Smooth muscle cell (in vitro differentiated cells): ENCODE data around the gene OPTN. TPM values are rescaled to one million over a fixed set of nuclear protein-coding genes. Genes with fewer than 3 reads are reported as not detected.
"Not testable (repeated sequence)": the region's sequence is repeated elsewhere in the genome, so short reads cannot be mapped to it uniquely, and the experiment has no call there.

Experiments used
- DNase-seq: peaks from one replicate; lab custom pipeline; 2025; ENCODE audit not compliant: unreplicated experiment; lab: John Stamatoyannopoulos, UW
- H2AFZ ChIP-seq: fragments of 200-600 bp; sonication (generic); 2 replicates; pipeline ENCODE4 v1.6.0; 2016; ENCODE audit warnings: antibody characterized with exemption, low read depth, mild to moderate bottlenecking
- H3F3A ChIP-seq: fragments of 200-600 bp; sonication (generic); 2 replicates; pipeline ENCODE4 v1.6.0; 2017; ENCODE audit warnings: antibody characterized with exemption, low read depth
- H3K27ac ChIP-seq: fragments of 200-600 bp; sonication (generic); 2 replicates; pipeline ENCODE4 v1.5.1; 2016; ENCODE audit warnings: low read depth, mild to moderate bottlenecking
- H3K27me3 ChIP-seq: fragments of 200-600 bp; sonication (generic); 2 replicates; pipeline ENCODE4 v1.6.1; 2016; ENCODE audit warnings: low read depth, mild to moderate bottlenecking
- H3K36me3 ChIP-seq: fragments of 200-600 bp; sonication (generic); 2 replicates; pipeline ENCODE4 v1.5.1; 2016; ENCODE audit warnings: low read depth
- H3K4me1 ChIP-seq: fragments of 200-600 bp; sonication (generic); 2 replicates; pipeline ENCODE4 v1.5.1; 2016; ENCODE audit warnings: low read depth
- H3K4me2 ChIP-seq: fragments of 200-600 bp; sonication (generic); 2 replicates; pipeline ENCODE4 v1.6.0; 2016; ENCODE audit warnings: mild to moderate bottlenecking
- H3K4me3 ChIP-seq: fragments of 200-600 bp; sonication (generic); 2 replicates; pipeline ENCODE4 v1.5.1; 2016; ENCODE audit warnings: mild to moderate bottlenecking
- H3K79me2 ChIP-seq: fragments of 200-600 bp; sonication (generic); 2 replicates; pipeline ENCODE4 v1.6.0; 2016; ENCODE audit warnings: low read depth, mild to moderate bottlenecking
- H3K9ac ChIP-seq: fragments of 200-600 bp; sonication (generic); 2 replicates; pipeline ENCODE4 v1.6.0; 2016; ENCODE audit warnings: low read depth
- H3K9me3 ChIP-seq: fragments of 200-600 bp; sonication (generic); replicated peaks from 2 replicates; pipeline ENCODE4 v1.5.1; 2016; ENCODE audit warnings: low read depth
- H4K20me1 ChIP-seq: fragments of 200-600 bp; sonication (generic); 2 replicates; pipeline ENCODE4 v1.6.0; 2016; ENCODE audit warnings: low read depth
- WGBS: methylation state at CpG from one replicate; pipeline ENCODE4 v1.1.7; 2016; ENCODE audit warnings: low lambda C conversion rate; 5-methylcytosine and 5-hydroxymethylcytosine counted together
- polyA plus RNA-seq: library from polyadenylated mRNA; unstranded; fragments of >200 nt; fragmentation: Nextera tagmentation; extraction: Ambion mirVana; gene quantifications from 2 replicates; pipeline ENCODE4 v1.2.1, GENCODE V29; 2016
- total RNA-seq: library from RNA; depleted of rRNA; stranded (reverse); fragments of >200 nt; gene quantifications from 2 replicates; pipeline ENCODE4 v1.2.3, GENCODE V29; 2014
- TF ChIP-seq, protein P1 (sequence below): fragments of 200-600 bp; sonication (generic); IDR thresholded peaks from 2 replicates; pipeline ENCODE4 v1.5.1; 2017; ENCODE audit warnings: borderline replicate concordance, mild to moderate bottlenecking, antibody characterized with exemption; ENCODE audit not compliant: insufficient read depth, poor library complexity, severe bottlenecking

The OPTN gene
- total and polyA plus RNA-seq, 2 experiments from 2014 or later, result 43.7 to 83.0 TPM

DNA sequence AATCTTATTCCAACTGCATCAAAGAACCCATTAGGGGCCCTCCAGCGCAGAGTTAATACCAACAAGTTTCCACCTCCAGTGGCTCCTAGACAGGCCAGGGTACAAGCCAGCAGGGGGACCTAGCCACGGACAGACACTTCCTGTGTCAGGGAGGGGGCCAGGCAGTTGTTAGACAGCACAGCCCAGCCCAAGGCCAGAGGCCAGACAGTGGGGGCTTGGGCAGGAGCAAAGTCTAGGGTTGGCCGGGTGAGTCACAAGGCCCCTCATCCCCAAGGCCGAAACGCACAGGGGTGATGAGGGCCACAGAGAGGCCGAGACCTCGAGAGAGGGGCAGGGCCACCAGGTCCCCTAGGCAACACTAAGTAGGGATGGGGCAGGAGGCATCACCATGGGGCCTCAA is 19.3 kb upstream of the OPTN start:
- Histone ChIP-seq H2AFZ (peak overlapping the region; percentile 85), H3K27me3 (no peaks in the 10 kb centered on the region), H3K4me1 (peaks cover 23% of the 10 kb centered on the region), H3K36me3 (no peaks in the 10 kb centered on the region), H4K20me1 (no peaks in the 10 kb centered on the region), H3K4me2 (peak overlapping the region; percentile 85), H3F3A (peaks cover 9% of the 10 kb centered on the region), H3K9me3 (no peaks in the 10 kb centered on the region), H3K79me2 (no peaks in the 10 kb centered on the region), H3K27ac (peak overlapping the region; percentile 98), H3K4me3 (no peak overlapping the region), H3K9ac (peak overlapping the region; percentile 90)
- no peak for DNase-seq
- whole genome bisulfite sequencing, result 47% methylated on average over 7 of the region's 7 CpGs
- TF ChIP-seq, protein P1, sequence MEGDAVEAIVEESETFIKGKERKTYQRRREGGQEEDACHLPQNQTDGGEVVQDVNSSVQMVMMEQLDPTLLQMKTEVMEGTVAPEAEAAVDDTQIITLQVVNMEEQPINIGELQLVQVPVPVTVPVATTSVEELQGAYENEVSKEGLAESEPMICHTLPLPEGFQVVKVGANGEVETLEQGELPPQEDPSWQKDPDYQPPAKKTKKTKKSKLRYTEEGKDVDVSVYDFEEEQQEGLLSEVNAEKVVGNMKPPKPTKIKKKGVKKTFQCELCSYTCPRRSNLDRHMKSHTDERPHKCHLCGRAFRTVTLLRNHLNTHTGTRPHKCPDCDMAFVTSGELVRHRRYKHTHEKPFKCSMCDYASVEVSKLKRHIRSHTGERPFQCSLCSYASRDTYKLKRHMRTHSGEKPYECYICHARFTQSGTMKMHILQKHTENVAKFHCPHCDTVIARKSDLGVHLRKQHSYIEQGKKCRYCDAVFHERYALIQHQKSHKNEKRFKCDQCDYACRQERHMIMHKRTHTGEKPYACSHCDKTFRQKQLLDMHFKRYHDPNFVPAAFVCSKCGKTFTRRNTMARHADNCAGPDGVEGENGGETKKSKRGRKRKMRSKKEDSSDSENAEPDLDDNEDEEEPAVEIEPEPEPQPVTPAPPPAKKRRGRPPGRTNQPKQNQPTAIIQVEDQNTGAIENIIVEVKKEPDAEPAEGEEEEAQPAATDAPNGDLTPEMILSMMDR, result no peak

DNA sequence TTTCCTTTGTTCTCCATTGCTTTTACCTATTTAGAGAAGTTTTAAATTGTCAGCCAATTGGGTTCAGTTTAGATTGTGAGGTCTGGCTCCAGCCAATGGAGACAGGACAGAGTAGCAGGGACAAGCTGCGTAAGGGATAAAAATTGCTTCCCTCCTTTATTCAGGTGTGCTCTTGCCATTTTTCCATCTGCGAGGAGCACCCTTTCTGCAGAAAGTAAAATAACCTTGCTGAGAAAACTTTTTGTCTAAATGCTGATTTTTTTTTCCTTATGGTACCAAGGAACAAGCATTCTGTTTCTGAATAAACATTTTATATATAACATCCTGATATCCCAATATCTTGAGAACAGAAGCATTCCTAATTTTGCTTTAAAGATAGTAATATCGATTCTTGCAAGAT is 16.3 kb upstream of the OPTN start:
- H3K4me3 ChIP-seq, H2AFZ ChIP-seq, H3K27me3 ChIP-seq, H3K79me2 ChIP-seq, H3K27ac ChIP-seq, H3K9me3 ChIP-seq, DNase-seq, H3K36me3 ChIP-seq, H3K4me2 ChIP-seq, H4K20me1 ChIP-seq, H3K9ac ChIP-seq: not testable (repeated sequence)
- Histone ChIP-seq H3F3A (peaks cover 15% of the 10 kb centered on the region), H3K4me1 (peaks cover 18% of the 10 kb centered on the region)
- 95% methylated on average over 3 of the region's 3 CpGs for whole genome bisulfite sequencing

DNA sequence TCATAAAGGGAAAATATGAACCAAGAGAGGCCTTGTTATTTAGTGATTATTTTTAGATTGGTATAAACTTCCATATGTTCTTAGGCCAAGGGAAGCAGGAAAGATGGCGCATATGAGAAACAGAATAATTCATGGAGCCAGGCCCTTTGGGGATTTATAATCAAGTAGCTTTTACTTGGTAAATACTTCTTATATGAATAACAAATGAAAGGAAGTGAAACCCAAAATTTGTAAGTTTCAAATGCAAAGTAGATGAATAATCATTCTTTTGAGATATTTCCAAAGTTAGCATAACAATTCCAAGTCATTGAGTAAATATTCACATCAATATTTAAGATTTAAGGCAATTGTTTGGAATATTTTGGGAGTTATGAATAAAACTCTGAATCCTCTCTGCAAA is 13.9 kb upstream of the OPTN start:
- no peak overlapping the region for H3K9ac ChIP-seq
- H4K20me1 ChIP-seq, result no peaks in the 10 kb centered on the region
- no peaks in the 10 kb centered on the region for H3K9me3 ChIP-seq
- H3F3A ChIP-seq, result peaks cover 6% of the 10 kb centered on the region
- H3K79me2 ChIP-seq, result no peaks in the 10 kb centered on the region
- H3K27me3 ChIP-seq, result no peaks in the 10 kb centered on the region
- TF ChIP-seq, protein P1, result no peak
- no peak for DNase-seq
- no peaks in the 10 kb centered on the region for H3K4me1 ChIP-seq
- no peak overlapping the region for H3K4me3 ChIP-seq
- H3K36me3 ChIP-seq, result no peaks in the 10 kb centered on the region
- H2AFZ ChIP-seq, result no peak overlapping the region
- H3K4me2 ChIP-seq, result no peak overlapping the region
- WGBS, result 96% methylated on average over 1 of the region's 1 CpG
- H3K27ac ChIP-seq, result no peak overlapping the region

DNA sequence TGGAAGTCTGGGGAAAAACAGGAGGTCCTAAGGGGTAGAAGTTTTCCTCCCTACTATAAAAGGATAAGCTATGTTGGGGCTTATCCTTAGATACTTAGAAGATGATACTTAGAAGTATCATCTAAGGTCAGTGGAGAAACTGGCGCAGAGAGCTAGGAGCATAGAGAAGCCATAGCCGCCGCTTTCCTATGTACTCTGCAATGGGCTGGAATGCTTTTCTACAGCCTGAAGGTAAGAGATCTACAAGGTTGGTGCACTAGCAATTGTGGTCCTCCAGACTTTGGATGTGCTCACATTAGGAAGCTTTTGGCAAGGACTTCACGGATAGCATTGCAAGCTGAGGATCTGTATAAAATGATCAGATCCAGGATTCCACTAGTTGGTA is 12.4 kb upstream of the OPTN start:
- Histone ChIP-seq H3K4me3 (no peak overlapping the region), H4K20me1 (no peaks in the 10 kb centered on the region), H3K27me3 (no peaks in the 10 kb centered on the region), H3K4me2 (peak overlapping the region; percentile 65), H3K79me2 (no peaks in the 10 kb centered on the region), H3K27ac (peak overlapping the region; percentile 89), H2AFZ (no peak overlapping the region), H3K36me3 (no peaks in the 10 kb centered on the region), H3K9ac (no peak overlapping the region), H3K4me1 (no peaks in the 10 kb centered on the region), H3K9me3 (no peaks in the 10 kb centered on the region), H3F3A (peaks cover 6% of the 10 kb centered on the region)
- no peak for DNase-seq
- TF ChIP-seq, protein P1, result no peak
- WGBS, result 95% methylated on average over 4 of the region's 4 CpGs
